ENCODE results near the gene DHRSX.

Gene DHRSX

DNA sequence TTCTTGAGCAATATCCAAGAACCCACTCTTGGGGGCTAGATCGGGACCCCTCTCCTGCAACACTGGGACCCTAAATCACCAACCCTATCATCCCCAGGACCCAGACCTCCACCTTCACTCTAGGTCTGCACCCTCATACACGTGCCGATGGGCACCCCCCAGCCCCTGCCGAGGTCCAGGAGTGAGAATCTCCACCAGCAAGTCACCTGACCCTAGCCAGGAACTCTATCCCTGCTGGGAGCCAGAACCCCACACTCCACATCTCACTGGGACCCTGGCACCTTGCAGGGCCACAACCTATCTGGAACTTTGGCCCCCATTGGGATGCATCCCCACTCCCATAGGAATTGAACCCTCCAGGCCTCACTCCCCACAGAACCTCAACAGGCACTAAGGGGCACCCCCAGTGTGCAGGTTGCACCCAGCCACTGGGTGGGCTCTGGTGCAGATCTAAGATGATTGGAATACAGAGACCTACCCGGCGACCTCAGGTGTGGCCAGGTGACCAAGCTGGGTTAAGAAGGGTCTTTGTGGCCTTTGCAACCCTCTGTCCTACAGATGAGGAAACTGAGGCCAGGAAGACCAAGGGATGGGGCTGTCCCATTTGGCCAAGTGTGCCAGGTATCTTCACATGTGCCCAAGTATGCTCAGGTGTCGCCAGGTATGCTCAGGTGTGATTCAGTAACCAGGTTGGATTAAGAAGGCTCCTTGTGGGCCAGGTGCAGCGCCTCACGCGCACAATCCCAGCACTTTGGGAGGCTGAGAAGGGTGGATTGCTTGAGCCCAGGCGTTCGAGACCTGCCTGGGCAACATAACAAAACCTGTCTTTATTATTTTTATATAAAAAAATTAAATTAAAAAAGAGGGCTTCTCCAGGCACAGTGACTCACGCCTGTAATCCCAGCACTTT lies 3.1 kb upstream of the DHRSX start:
- no peaks in the 10 kb centered on the region for H3K9me3 ChIP-seq (ENCODE audit: control insufficient read depth in 1 of 2, low read length in 2 of 2)
- H3K36me3 ChIP-seq (ENCODE audit: control insufficient read depth in 1 of 2, insufficient read depth in 2 of 2, low read length in 2 of 2), result no peaks in the 10 kb centered on the region
- no peak overlapping the region for H3K27ac ChIP-seq (ENCODE audit: low read length)

GRCh38 chrX:2502668-2503519 lies 2.1 kb upstream of the DHRSX start:
- H3K27me3 ChIP-seq (ENCODE audit: low read depth, low read length), result no peaks in the 10 kb centered on the region
- H3K36me3 ChIP-seq (ENCODE audit: control insufficient read depth in 1 of 2, insufficient read depth in 2 of 2, low read length in 2 of 2), result peaks cover 0 to 4% of the 10 kb centered on the region in 2 donors
- peaks cover 3 to 19% of the 10 kb centered on the region in 2 donors for H3K4me1 ChIP-seq (ENCODE audit: control insufficient read depth in 1 of 2, insufficient read depth in 2 of 2, low read length in 2 of 2)
- H3K27ac ChIP-seq (ENCODE audit: low read length), result no peak overlapping the region
- no peaks in the 10 kb centered on the region for H3K9me3 ChIP-seq (ENCODE audit: control insufficient read depth in 1 of 2, low read length in 2 of 2)
- H3K4me3 ChIP-seq (ENCODE audit: low read depth in 1 of 2, low read length in 2 of 2), result no peak overlapping the region

More for the DNA sequence above, 3.1 kb upstream of the DHRSX start:
- H3K4me3 ChIP-seq (ENCODE audit: low read depth in 1 of 2, low read length in 2 of 2), result no peak overlapping the region
- H3K27me3 ChIP-seq (ENCODE audit: low read depth, low read length), result no peaks in the 10 kb centered on the region
- H3K4me1 ChIP-seq (ENCODE audit: control insufficient read depth in 1 of 2, insufficient read depth in 2 of 2, low read length in 2 of 2), result peaks cover 0 to 10% of the 10 kb centered on the region in 2 donors

- Histone ChIP-seq H3K9me3 (ENCODE audit: control insufficient read depth in 1 of 2, low read length in 2 of 2) (no peaks in the 10 kb centered on the region), H3K4me3 (ENCODE audit: low read depth in 1 of 2, low read length in 2 of 2) (no peak overlapping the region), H3K4me1 (ENCODE audit: control insufficient read depth in 1 of 2, insufficient read depth in 2 of 2, low read length in 2 of 2) (peaks cover 10 to 26% of the 10 kb centered on the region in 2 donors), H3K27ac (ENCODE audit: low read length) (no peak overlapping the region), H3K36me3 (ENCODE audit: control insufficient read depth in 1 of 2, insufficient read depth in 2 of 2, low read length in 2 of 2) (peaks cover 0 to 4% of the 10 kb centered on the region in 2 donors), H3K27me3 (ENCODE audit: low read depth, low read length) (no peaks in the 10 kb centered on the region)
Measured at GRCh38 chrX:2502120-2502667, 1.4 kb upstream of the DHRSX start.

DNA sequence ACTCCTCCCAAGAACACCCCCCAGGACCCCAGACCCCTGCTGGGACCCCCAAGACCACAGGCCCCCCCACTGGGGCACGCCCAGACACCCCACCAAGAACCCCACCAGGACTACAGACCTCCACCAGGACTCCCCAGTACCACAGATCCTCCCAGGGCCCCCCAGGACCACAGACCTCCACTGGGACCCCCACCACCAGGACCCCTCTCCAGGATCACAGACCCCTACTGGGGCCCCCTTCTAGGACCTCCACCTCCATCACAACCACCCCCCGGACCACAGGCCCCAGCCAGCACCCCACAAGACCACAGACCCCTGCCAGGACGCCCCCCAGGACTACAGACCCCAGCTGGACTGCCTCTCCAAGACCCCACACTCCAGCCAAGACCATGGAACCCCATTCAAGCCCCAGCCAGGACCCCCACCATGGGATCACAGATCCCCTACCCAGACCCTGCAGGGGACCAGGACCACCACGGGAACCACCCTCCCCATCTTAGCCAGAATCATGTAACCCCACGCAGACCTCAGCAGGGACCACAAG lies 855 bp upstream of the DHRSX start:
- Histone ChIP-seq H3K36me3 (ENCODE audit: control insufficient read depth in 1 of 2, insufficient read depth in 2 of 2, low read length in 2 of 2) (peaks cover 0 to 4% of the 10 kb centered on the region in 2 donors), H3K27me3 (ENCODE audit: low read depth, low read length) (no peaks in the 10 kb centered on the region), H3K27ac (ENCODE audit: low read length) (no peak overlapping the region), H3K9me3 (ENCODE audit: control insufficient read depth in 1 of 2, low read length in 2 of 2) (no peaks in the 10 kb centered on the region), H3K4me3 (ENCODE audit: low read depth in 1 of 2, low read length in 2 of 2) (no peak overlapping the region), H3K4me1 (ENCODE audit: control insufficient read depth in 1 of 2, insufficient read depth in 2 of 2, low read length in 2 of 2) (peaks cover 11 to 30% of the 10 kb centered on the region in 2 donors)

DNA sequence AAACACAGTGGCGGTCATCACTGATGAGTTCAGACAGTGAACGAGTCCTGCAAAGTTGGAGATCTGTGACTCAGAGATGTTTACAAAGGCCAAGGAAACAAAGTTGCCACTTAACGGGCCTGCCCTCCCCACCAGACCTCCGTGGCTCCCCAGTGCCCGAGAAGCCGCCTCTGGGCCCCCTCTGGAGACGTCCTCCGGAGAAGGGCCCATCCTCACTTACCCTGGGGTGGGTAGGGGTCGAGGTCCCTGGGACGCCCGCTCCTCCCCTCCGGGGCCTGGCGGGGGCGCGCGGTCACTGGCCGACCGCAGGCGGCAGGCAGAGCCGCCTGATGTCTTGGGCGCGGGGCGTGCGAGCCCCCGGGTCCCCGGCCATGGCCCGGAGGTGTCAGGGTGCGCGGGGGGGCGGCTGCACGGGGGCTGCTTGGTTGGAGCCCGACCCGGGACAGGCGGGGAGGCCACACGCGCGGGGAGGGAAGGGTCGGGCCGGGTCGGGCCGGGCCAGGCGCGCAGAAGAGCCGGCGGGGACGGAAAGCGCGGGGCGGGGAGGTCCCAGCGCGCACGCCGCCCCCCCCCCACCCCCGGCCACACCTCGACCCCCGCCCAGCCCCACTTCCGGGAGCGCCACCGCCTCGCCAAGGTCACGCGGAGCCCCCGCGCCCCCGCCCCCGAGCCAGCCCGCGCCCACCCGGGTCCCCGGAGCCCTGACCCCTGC lies 529 bp downstream of the DHRSX start:
- Histone ChIP-seq H3K27ac (ENCODE audit: low read length) (peak overlapping the region; percentile 78), H3K9me3 (ENCODE audit: control insufficient read depth in 1 of 2, low read length in 2 of 2) (no peaks in the 10 kb centered on the region), H3K4me1 (ENCODE audit: control insufficient read depth in 1 of 2, insufficient read depth in 2 of 2, low read length in 2 of 2) (peaks cover 11 to 30% of the 10 kb centered on the region in 2 donors), H3K27me3 (ENCODE audit: low read depth, low read length) (no peaks in the 10 kb centered on the region), H3K36me3 (ENCODE audit: control insufficient read depth in 1 of 2, insufficient read depth in 2 of 2, low read length in 2 of 2) (peaks cover 7 to 10% of the 10 kb centered on the region in 2 donors), H3K4me3 (ENCODE audit: low read depth in 1 of 2, low read length in 2 of 2) (peak overlapping the region; percentile 70 to 95)

GRCh38 chrX:2499507-2499906 lies 1.3 kb downstream of the DHRSX start:
- H3K36me3 ChIP-seq (ENCODE audit: control insufficient read depth in 1 of 2, insufficient read depth in 2 of 2, low read length in 2 of 2), result peaks cover 7 to 10% of the 10 kb centered on the region in 2 donors

GRCh38 chrX:2498781-2499302 lies 1.9 kb downstream of the DHRSX start:
- H3K4me1 ChIP-seq (ENCODE audit: control insufficient read depth in 1 of 2, insufficient read depth in 2 of 2, low read length in 2 of 2), result peaks cover 11 to 30% of the 10 kb centered on the region in 2 donors
- H3K4me3 ChIP-seq (ENCODE audit: low read depth in 1 of 2, low read length in 2 of 2), result peak overlapping the region; percentile 70 to 95
- H3K27me3 ChIP-seq (ENCODE audit: low read depth, low read length), result no peaks in the 10 kb centered on the region
- no peaks in the 10 kb centered on the region for H3K9me3 ChIP-seq (ENCODE audit: control insufficient read depth in 1 of 2, low read length in 2 of 2)
- H3K27ac ChIP-seq (ENCODE audit: low read length), result peak overlapping the region; percentile 78
- H3K36me3 ChIP-seq (ENCODE audit: control insufficient read depth in 1 of 2, insufficient read depth in 2 of 2, low read length in 2 of 2), result peaks cover 7 to 10% of the 10 kb centered on the region in 2 donors

More at GRCh38 chrX:2499507-2499906, 1.3 kb downstream of the DHRSX start:
- Histone ChIP-seq H3K4me3 (ENCODE audit: low read depth in 1 of 2, low read length in 2 of 2) (peak overlapping the region; percentile 70 to 95), H3K27ac (ENCODE audit: low read length) (peak overlapping the region; percentile 78), H3K9me3 (ENCODE audit: control insufficient read depth in 1 of 2, low read length in 2 of 2) (no peaks in the 10 kb centered on the region), H3K27me3 (ENCODE audit: low read depth, low read length) (no peaks in the 10 kb centered on the region), H3K4me1 (ENCODE audit: control insufficient read depth in 1 of 2, insufficient read depth in 2 of 2, low read length in 2 of 2) (peaks cover 11 to 30% of the 10 kb centered on the region in 2 donors)

GRCh38 chrX:2497961-2498780 lies 2.6 kb downstream of the DHRSX start:
- no peaks in the 10 kb centered on the region for H3K9me3 ChIP-seq (ENCODE audit: control insufficient read depth in 1 of 2, low read length in 2 of 2)
- peaks cover 7 to 10% of the 10 kb centered on the region in 2 donors for H3K36me3 ChIP-seq (ENCODE audit: control insufficient read depth in 1 of 2, insufficient read depth in 2 of 2, low read length in 2 of 2)
- peaks cover 11 to 30% of the 10 kb centered on the region in 2 donors for H3K4me1 ChIP-seq (ENCODE audit: control insufficient read depth in 1 of 2, insufficient read depth in 2 of 2, low read length in 2 of 2)
- H3K27ac ChIP-seq (ENCODE audit: low read length), result peak overlapping the region; percentile 78
- H3K27me3 ChIP-seq (ENCODE audit: low read depth, low read length), result no peaks in the 10 kb centered on the region
- H3K4me3 ChIP-seq (ENCODE audit: low read depth in 1 of 2, low read length in 2 of 2), result peak overlapping the region; percentile 70 to 95

GRCh38 chrX:2495595-2495994 lies 5.2 kb downstream of the DHRSX start:
- H3K4me1 ChIP-seq (ENCODE audit: control insufficient read depth in 1 of 2, insufficient read depth in 2 of 2, low read length in 2 of 2), result peaks cover 11 to 30% of the 10 kb centered on the region in 2 donors
- H3K4me3 ChIP-seq (ENCODE audit: low read depth in 1 of 2, low read length in 2 of 2), result no peak overlapping the region
- no peak overlapping the region for H3K27ac ChIP-seq (ENCODE audit: low read length)
- H3K9me3 ChIP-seq (ENCODE audit: control insufficient read depth in 1 of 2, low read length in 2 of 2), result no peaks in the 10 kb centered on the region
- peaks cover 12% of the 10 kb centered on the region in 2 donors for H3K36me3 ChIP-seq (ENCODE audit: control insufficient read depth in 1 of 2, insufficient read depth in 2 of 2, low read length in 2 of 2)
- H3K27me3 ChIP-seq (ENCODE audit: low read depth, low read length), result no peaks in the 10 kb centered on the region
